HL-60 (cell line): ENCODE data around the gene NPHS1.

Source experiments
- CTCF ChIP-seq: IDR thresholded peaks from one replicate; pipeline ENCODE4 v1.5.1; 2011; ENCODE audit warnings: low read length, control low read depth, inconsistent platforms; ENCODE audit not compliant: insufficient read depth
- POLR2AphosphoS5 ChIP-seq: IDR thresholded peaks from 2 replicates; pipeline ENCODE4 v1.6.1; 2012; ENCODE audit warnings: low read depth
- SPI1 ChIP-seq: IDR thresholded peaks from 2 replicates; pipeline ENCODE4 v1.6.1; 2012; ENCODE audit warnings: low read depth, mild to moderate bottlenecking, borderline replicate concordance

GRCh38 chr19:35782589-35782988 is 69.7 kb downstream of the NPHS1 start:
- no peak for TF ChIP-seq POLR2AphosphoS5
- no peak for TF ChIP-seq CTCF
- no peak for TF ChIP-seq SPI1
